GM21447 (cell line): ENCODE measurements around the gene PLEKHG7.
"Not testable (repeated sequence)": the region's sequence is repeated elsewhere in the genome, so short reads cannot be mapped to it uniquely, and the experiment has no call there.

Experiments used
- ATAC-seq: cut with Tn5 transposase; IDR thresholded peaks from one replicate; pipeline ENCODE4 v1.9.1; 2021; ENCODE audit not compliant: unreplicated experiment

The PLEKHG7 gene, protein sequence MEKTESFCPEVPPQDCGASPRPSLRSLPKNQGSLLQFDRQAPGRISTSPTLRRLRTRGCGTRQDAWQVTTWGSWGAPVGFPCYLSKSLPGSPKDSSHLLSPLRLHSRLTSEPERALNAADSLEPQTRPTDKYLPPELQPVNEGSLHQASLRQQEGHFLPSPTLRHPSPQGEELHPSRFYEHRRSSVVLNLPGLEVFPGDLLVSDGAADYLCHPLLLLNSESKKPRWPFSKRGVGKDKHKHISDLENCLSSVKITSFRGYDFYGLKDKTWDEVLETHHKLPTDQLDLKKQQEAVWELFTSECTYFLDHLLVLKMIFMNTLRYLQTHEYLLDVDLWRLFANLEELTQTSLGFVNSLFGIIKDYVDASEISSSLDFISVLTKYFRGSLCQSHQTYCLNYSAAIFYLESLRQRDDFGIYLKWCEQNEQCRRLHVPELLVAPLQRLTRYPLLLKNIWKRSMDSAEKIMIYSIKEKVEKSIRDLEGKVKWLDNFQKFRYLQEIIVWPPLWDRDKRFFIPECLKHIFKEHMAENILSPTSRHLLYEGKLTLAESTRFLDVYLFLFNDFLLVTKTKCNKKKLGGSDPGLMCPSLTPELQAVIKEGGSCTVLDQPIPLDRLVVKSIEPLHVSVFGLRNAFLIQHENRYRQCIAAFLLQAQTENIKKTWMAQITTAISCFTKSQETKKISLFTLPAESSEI

DNA sequence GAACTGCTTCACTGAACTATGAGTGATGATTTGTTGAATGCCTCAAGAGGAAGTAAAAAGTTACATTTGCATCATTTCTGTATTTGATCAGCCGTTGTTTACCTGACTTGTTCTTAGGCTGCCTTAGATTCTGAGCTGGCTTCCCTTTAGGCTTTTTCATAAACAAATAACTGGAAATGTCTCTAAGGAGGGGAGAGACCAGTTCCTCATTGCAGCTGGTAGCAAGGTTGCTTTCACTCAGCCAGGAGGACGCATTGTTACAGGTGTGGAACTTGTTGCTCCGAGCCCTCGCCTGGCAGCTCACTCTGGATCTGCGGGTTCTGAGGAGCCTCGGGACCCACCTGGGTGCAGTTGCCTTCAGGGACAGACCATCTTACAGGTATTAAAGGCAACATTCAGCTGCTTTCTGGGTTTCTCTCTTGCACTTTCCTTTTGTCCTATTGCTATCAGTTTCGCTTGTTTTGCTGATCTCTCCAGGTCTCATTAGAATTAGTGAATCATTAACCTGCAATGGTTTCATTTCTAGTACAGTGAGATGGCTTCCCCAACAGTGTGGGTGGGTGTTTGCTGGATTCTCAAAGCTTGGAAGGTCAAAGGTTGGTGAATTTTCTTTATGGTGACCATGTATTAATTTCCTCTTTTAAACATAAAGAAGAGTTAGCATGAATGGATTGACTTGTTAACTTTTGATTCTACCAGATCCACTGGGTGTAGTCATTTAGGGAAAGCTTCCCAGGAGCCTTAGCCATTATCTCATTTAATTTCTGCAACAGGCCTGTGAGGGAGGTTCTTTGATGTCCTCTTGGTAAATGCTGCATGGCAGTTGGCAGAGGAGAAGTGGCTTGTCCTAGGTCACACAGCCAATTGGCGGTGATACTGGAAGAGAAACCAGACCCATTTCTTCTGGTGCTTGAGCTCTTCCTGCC is at the start of gene PLEKHG7:
Gene PLEKHG7 (plus strand): TSS at position 236 of the 926 bp plus-strand sequence. CDS start 3,643 bp downstream, outside the sequence.
- peak; percentile 89 for ATAC-seq

DNA sequence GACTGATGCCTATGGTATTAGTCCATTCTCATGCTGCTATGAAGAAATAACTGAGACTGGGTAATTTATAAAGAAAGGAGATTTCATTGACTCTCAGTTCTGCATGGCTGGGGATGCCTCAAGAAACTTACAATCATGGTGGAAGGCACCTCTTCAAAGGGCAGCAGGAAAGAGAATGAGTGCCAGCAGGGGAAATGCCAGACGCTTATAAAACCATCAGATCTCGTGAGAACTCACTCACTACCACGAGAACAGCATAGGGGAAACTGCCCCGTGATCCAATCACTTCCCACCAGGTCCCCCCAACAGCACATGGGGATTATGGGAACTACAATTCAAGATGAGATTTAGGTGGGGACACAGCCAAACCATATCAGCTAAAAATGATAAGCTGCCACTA is 48.5 kb upstream of the PLEKHG7 start:
- not testable (repeated sequence) for ATAC-seq

DNA sequence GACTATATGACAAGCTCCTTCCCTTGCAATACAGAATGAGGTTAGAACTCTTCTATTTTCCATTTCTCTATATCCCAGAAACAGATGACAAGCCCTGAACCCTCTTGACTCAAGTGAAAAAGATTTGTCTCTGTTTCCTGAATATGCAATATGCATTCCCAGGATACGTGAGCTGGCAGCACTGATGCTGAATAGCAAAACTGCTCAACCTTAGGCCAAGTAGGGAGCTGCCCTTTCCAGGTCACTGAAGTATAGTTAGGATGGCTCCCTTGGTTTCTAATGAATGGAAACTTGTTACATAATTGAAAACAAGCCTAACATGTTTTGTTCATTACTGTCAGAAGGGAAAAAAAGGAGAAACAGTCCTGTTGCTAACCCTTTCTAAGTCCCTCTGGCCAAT is 47.9 kb upstream of the PLEKHG7 start:
- ATAC-seq, result no peak

DNA sequence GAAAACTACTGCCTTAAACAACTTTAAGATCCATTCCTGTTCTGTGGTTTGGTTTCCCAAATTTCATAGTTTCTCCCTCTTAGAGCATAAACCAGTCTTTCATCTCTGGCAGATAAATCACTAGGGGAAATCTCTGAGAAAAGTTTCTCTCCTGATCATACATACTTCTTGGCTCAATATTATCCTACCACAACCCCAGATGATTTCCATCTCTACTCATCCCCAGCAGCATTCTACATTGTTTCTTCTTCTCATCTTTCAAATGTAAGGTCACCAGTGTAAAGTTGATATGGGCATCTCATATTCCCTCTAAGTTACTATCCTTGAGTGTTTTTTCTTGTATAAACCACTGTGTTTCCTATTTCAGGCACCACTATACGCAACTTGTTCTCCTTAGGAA is 45.9 kb upstream of the PLEKHG7 start:
- no peak for ATAC-seq

DNA sequence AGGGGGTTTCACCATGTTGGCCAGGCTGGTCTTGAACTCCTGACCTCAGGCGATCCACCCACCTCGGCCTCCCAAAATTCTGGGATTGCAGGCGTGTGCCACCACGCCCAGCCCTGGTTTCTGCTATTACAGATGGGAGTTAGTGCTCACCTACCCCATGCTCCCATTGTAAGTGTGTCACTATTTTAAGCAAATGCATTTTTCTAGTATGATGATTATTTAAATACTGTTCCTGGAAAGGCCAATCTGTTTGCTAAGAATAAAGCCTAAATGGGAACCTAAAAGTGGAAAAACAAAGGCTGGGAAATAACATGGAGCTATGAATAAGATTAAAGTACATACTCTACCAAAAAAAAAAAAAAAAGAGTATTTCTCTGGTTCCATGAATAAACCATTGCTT is 45.0 kb upstream of the PLEKHG7 start:
- no peak for ATAC-seq

DNA sequence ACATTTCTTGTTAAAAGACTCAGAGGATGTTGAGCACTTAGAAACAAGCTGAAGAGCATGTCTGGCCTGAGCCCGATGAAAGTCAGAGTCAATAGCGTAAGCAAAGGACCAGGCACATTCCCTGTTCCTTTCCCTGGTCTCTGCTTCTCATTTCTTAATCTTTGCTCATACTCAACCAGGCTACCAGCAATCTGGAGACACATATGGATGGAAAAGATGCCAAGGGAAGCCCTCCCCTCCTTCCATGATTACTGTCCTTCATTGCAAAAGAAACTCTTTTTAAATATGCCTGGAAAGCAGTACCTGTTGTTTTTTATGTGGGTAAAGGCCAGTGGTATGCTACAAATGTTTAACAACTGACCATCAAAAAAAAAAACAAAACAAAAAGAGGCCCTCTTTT is 44.2 kb upstream of the PLEKHG7 start:
- no peak for ATAC-seq

DNA sequence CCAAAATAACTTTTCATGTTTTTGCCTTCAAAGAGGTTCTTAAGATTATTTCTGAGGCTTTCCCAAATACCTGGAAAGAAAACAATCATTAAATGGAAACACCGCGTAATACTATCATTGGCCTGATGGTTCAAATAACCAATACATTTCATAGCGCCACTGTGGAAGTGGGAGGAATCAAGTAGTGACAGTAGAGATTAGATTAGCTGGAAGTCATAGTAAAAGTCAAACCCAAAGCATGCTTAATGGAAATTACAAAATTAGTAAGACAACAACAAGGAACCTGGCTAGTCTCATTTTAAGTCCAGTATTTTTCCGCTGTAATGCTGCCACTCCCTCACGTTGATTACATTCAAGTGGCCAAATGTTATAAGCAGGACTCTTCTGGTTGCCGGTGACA is 41.5 kb upstream of the PLEKHG7 start:
- no peak for ATAC-seq

DNA sequence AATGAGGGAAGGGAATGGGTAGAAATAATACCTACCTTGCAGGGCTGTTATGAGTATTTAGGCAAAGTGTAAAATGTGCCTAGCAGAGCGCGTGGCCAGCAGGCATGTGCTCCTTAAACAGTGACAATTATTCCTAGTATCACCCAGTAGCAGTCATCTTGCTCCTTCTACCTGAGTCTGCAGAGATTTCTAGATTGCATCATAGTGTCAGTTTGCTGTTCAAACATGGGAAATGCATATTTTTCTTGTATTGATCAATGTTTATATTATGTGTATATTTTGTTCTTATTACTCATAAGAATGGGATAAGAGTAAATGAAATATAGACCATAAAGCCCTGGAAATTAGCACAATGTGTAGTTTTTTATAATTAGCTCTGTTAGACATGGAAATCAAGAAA is 37.3 kb upstream of the PLEKHG7 start:
- ATAC-seq, result no peak

DNA sequence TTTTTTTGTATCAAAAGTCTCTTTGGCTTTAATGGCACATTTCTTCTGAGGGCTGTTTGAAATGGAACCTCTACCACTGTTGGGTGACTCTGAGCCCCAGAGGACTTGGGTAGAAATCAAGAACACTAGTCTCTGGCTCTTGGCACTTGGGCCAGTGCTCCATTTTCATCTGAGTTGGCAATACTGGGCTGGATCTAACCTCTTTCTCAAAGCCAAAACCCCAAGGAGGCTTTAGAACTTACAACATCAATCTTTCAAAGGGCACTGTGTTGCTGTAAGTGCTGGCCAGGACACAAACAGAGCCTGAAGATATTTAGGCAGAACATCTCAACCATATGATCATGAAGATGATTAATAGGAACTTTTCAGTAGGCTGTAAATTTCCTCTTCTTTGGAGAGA is 34.0 kb upstream of the PLEKHG7 start:
- no peak for ATAC-seq

DNA sequence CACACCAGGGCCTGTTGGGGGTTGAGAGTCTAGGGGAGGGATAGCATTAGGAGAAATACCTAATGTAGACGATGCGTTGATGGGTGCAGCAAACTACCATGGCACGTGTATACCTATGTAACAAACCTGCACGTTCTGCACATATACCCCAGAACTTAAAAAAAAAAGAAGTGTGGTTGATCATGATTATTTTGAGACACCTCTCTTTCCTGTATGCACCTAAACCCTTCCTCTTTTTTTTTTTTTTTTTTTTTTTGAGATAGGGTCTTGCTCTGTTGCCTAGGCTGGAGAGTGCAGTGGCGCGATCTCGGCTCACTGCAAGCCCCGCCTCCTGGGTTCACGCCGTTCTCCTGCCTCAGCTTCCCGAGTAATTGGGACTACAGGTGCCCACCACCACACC is 31.3 kb upstream of the PLEKHG7 start:
- not testable (repeated sequence) for ATAC-seq

DNA sequence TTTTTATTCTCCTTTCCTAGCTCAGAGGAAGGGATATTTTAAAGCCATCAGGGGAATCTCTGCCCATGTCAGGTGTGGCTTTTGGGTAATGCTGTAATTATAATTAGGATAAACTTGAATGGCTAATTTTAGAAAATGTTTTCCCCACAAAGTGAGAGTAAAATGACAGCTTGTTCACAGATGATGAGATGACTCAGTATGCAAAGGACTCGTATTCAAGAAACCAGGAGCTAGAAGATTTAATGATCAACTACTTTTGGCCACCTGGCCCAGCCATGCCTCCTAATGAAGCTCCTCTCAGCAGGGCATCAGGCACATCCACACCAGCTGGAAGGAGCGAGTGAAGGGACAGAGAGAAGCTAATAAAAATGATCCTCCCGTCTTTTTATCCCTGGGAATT is 29.0 kb upstream of the PLEKHG7 start:
- ATAC-seq, result peak; percentile 88

DNA sequence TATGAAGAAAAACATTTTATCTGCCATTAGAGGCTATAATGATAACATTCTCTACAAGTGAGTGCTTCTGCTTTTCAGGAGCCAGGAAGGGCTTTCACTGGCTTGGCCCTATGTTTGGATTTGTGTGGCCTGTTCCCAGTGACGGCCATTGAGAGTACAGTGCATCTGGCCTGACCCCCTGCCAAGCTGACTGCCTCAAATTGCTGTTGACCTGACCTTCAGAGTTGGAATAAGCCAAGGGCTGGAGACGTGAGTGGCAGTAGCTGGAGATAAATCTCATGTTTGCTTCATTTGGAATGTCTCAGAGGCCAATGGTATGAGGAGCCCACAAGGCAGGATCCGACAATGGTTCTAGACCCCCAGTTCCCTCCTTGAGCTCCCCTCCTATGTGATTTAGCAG is 28.3 kb upstream of the PLEKHG7 start:
- ATAC-seq, result no peak

DNA sequence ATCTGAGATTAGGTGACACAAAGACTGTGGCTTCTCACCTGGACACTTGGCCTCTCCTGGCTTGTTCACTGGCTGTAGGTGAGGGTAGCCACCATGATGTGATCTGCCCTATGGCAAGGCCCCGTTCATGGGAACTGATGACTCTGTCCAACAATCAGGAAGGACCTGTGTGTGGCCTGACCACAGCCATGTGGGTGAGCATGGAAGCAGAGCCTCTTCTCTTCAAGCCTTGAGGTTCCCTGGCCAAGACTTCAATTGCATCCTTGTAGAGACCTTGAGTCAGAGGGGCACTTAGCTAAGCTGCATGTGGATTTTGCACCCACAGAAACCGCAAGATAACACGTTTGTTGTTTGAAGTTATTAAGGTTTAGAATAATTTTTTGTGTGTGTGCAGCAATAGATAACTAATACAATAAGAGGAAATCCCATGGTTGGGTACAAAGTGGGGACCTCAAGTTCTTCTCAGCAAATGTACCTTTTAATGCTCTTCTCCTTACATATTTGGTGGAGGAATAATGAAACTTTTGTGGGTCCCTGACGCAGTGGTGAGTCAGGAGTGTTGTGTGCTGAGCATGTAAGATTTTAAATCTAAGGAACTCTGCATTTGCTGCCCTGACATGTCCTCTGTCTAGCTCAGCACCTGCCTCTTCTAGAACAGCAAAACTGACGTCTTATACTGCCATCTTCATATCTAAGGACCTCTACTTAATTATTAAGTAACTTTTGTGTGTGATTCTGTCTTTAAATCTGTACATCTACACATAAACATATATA is 27.5 kb upstream of the PLEKHG7 start:
- no peak for ATAC-seq

DNA sequence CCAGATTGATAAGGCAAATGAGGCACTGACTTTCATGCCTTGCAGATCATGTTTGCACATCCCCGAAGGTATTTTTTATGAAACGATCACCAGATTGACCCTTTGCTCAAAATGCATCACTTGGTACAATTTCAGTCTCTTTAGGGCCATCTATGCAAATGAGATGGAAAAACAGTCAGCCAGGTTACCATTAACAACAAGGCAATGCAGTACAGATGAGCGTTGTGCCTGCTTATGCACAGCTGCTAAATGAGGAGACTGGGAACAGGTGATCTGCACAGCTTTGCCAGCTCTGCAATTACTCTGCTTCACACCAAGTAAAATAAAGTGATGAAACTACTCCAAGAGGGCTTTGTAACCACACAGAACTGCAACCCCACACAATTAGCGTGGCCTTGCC is 26.1 kb upstream of the PLEKHG7 start:
- no peak for ATAC-seq

DNA sequence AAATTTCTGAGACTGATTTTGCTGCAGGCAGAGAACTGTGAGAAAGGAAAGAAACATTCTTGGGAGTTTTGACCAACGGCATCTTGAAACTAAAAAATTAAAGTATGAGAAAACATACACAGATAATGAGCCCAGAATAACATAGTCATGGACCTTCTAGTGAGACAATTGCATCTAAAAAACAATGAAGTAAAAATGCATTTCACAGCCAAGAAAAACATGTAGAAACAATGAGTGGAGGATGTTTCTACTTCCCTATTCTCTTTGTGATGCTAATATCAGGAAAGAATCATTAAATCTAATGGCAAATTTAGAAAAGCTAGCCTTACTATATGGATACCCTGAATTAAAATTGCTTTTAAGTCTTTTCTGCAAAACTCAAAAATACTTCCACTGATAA is 12.2 kb upstream of the PLEKHG7 start:
- no peak for ATAC-seq

DNA sequence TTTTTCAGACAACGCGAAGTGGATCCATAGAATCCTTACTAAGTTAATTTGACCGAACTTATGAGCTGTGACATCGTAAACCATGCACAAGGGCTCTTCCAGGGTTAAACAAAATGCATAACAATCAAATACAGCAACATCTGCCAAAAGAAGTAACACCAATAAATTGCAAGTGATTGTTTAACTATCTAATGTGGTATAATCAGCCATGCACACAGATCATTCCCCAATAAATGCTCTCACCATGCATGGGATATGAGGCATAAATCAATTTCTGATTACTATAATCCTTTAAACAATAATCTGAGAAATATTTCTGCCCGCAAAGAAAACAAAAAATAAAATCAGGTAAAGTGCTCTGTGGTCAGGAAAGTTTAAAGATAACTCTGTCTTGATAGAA is 7.7 kb upstream of the PLEKHG7 start:
- no peak for ATAC-seq

DNA sequence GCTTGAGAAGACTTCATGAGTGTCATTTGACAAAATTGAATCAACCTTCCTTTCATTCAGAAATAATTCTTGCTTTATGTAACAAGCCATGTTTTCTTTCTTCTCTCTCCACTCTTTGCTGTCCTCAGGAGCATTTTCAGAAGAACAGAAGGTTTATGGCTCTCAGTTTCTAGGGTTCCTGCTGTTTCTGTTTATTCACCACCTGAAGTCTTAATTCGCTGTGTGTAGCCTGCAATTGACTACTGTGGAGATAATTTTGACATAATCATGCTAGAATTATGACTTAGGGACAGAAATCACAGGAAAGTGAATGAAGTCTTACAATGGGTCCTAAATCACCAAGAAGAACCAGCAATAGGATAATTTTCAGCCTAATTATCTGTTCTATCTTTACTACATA is 7.2 kb upstream of the PLEKHG7 start:
- no peak for ATAC-seq

DNA sequence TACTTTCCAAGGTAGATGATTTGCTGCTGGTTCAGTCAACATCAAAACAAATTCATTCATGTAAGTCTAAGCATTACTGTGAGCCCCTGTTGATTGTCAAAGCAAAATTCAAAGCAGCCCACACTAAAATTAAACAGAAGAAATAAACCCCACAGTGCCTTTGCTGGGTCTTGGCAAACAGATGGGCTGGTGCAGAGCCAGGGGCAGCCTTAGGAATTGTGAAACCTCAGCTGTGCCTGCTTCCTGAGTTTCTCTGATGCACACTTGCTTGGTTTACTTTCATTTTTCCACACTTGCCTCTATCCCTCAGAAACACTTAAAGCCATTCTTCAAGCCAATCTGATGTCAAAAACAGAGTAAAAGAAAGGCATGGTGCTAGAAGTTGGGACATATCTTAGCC is 6.6 kb upstream of the PLEKHG7 start:
- ATAC-seq, result no peak

DNA sequence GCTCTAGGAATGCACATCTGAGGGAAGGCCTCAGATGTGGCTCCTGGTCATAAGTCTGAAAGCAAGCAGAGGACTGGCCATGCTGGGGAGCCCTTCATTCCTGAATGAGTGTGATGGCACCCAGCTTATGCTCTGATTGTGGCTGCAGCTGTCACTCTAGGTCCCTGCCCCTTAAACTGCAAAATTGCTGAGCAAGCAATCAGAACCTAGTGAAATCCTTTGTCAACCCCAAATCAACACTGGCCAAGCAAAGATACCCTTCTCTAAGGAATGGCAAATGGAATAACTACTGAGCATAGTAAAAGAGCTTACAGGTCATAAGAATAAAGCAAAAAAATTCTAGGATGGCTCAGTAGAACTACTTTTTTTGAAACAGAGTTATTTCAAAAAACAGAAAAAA is 4.3 kb upstream of the PLEKHG7 start:
- no peak for ATAC-seq

DNA sequence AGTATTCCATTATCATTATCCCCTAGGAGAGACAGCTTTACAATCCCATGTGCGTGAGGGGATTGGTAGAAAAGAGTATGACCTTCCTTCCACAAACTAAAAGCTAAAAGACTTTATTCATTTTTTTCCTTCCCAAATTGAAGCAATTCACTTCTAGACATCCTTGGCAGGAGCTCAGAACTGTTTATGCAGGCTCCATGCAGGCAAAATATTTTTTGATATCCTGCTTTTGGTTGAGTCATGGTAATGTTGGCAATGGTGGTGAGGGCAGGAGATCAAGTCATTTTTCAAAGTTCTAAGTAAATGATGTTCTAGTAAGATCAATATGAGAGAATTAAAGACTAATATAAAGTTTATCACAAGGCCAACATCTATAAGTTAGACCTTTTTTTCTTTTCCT is 1.3 kb upstream of the PLEKHG7 start:
- ATAC-seq, result no peak

DNA sequence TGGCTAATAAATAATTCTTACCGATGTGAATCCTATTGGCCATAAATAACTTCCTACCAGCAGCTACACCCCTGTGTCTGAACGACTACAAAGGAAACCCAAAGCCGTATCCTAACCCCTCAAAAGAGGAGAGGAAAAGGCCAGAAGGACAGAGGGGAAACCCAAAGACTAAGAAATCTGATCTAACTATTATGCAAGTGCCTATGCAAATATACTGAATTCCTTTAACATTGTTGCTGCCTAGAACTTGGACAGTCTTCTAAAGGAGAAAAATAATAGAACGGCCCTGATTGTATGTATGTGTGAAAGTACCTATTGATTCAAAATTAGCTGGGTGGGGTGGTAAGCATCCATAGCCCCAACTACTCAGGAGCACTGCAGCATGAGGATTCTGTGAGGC is 997 bp downstream of the PLEKHG7 start:
- ATAC-seq, result no peak
